HUDEP-2 (cell line): ENCODE data around the gene DDX51.

ENCODE experiments used
- DNase-seq, 76 experiments: peaks; one replicate each; lab custom pipeline; 2025; ENCODE audit not compliant: unreplicated experiment in 76 of 76; lab: John Stamatoyannopoulos, UW

DDX51 gene

DNA sequence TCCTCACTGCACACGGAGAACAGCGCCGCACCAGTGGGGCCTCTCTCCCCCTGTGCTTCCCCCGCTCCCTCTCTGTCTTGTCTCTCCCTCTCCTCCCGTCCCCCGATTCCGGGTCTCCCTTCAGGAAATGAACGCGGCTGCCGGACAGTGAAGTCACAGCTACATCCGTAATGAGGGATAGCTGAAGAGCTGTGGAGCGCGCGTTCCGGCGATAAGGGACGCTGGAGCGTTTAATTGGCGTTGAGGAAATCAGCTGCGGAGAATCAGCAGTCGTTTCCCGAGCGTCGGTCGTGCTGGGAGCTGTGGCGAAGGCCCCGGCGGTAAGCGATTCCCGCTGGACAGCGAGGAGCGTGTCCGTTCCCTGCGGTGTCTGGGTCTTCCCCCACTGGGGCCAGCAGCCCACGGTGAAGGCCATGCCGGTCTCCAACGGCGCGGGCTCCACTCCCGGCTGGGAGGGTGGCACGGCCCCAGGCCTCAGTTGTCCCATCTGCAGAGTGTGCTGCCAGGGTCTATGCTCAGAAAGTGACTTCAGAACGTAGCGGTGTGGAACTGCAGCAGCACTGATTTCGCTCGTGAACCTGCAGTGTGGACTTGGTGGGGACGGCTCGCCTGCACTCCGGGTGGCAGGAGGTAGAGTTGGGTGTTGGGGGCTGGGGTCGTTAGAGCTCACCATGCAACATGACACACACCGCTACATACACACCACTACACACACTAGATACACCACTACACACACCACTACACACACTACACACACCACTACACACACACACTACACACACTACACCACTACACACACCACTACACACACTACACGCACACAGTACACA is 11.0 kb upstream of the DDX51 start:
- no peak for DNase-seq

DNA sequence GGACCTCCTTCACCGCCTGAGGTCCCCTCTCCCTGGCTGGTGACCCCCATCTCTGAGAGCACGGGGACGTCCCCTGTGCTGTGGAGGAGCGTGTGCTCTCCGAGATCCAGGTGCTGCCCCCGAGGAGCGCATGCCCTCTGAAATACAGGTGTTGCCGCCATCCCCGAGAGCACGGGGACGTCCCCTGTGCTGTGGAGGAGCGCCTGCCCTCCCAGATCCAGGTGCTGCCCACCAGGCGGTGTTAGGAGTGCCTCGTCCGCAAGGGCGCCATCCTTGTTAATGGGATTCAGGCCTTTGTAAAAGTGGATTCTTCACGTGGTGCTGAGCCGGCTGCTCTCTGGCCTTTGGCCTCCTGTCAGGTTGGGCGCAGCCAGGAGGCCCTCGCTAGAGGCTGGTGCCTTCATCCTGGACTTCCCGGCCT is 10.2 kb upstream of the DDX51 start:
- DNase-seq = no peak

GRCh38 chr12:132153501-132154340 is 9.6 kb upstream of the DDX51 start:
- peak in 58 of 76 experiments; percentile 3 to 66 (median 34) for DNase-seq

DNA sequence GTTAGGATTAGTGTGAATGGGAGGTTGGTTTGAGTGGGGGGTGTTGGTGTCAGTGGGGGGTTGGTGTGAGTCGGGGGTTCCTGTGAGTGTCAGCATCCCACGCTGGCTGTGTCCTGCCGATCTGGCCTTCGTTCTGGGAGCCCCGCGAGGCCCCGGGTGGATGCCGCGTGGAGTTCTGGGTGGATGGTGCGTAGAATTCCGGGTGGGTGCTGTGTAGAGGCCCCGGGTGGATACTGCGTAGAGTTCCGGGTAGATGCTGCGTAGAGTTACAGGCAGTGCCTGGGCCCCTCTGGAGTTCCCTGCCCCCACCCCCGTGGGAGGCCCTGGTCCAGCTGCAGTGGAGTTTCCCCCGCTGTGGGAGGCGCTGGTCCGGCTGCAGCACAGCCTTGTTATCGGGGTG is 8.8 kb upstream of the DDX51 start:
- DNase-seq = no peak

DNA sequence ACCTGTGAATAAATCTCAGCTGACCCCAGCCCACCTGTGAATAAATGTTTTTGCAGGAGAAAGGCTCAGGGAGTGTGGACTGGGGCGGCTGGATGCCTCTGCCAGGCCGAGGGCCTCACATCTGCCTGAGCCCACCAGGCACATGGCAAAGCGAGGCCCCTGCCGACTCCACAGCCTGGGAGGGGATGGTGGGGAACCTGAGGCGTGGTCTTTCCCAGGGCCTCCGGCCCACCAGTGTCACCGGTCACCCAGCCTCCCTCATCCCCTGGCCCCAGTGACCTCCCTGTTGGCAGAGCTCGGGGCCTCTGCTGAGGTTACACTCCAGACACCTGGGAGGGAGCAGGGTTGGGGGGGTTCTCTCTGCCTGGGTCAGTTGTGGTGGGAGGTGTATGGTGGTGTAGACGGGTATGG is 8.3 kb upstream of the DDX51 start:
- no peak for DNase-seq

GRCh38 chr12:132151766-132152410 is 7.8 kb upstream of the DDX51 start:
- DNase-seq = no peak

- DNase-seq = no peak
Observed at GRCh38 chr12:132151145-132151765, 7.1 kb upstream of the DDX51 start.

GRCh38 chr12:132150780-132151144 is 6.6 kb upstream of the DDX51 start:
- no peak for DNase-seq

DNA sequence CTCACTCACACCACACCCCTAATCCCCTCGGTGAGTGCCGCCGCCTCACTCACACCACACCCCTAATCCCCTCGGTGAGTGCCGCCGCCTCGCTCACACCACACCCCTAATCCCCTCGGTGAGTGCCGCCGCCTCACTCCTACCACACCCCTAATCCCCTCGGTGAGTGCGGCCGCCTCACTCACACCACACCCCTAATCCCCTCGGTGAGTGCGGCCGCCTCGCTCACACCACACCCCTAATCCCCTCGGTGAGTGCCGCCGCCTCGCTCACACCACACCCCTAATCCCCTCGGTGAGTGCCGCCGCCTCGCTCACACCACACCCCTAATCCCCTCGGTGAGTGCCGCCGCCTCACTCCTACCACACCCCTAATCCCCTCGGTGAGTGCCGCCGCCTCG is 5.4 kb upstream of the DDX51 start:
- peak in 3 of 76 experiments; percentile 6 to 10 (median 7) for DNase-seq

DNA sequence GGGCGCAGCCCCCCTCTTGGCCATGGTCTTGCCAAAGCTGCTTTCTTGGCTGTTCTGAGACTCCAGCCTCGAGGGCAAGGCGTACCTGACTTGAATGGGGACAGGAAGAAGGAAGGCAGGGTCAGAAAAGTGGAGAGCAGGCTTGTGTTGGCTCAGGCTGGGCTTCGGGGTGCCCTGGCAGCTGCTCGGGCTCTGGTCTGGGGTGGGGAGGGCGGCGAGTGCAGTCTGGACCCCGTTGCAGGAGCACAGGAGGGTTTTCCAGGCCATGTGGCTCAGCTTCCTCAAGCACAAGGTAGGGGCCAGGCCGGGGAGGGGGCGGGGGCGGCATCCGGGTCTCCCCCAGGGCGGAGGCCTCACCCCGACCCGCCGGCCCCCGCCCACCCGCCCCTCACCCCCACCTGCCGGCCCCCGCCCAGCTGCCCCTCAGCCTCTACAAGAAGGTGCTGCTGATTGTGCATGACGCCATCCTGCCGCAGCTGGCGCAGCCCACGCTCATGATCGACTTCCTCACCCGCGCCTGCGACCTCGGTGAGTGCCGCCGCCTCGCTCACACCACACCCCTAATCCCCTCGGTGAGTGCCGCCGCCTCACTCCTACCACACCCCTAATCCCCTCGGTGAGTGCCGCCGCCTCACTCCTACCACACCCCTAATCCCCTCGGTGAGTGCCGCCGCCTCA is 4.4 kb upstream of the DDX51 start:
- no peak for DNase-seq

DNA sequence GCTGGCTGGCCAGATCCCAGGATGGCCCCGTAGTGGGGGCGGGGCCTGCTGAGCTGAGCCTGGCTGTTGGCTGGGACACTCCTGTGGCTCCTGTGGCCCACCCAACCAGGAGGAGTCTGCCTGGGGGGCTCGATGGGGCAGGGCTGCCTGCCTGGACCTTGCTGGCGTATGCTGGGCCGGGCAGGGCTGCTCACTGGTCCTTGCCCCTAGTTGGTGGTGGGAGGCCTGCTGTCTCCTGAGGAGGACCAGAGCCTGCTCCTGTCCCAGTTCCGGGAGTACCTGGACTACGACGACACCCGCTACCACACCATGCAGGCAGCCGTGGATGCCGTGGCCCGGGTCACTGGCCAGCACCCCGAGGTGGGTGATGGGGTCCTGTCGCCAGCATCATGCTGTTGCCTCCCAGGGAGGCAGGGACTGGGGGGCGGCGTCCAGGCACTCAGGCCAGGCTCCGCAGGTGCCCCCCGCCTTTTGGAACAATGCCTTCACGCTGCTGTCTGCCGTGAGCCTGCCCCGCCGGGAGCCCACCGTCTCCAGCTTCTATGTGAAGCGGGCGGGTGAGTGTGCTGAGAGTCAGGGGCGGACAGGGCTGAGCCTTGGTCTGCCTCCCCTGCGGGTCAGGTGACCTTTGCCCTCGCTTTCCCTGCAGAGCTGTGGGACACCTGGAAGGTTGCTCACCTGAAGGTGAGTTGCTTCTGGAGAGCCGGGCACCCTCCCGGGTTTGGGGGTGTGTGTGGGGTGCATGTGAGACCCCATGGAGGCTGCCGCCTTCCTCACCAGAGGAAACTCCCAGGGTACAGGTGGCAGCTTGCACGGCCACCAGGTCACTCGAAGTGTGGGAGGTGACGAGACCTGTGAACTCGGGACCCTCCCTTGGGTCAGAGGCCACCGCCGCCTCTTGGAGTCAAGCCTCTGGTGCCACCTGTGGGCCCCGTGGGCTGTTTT is 3.6 kb upstream of the DDX51 start:
- no peak for DNase-seq

DNA sequence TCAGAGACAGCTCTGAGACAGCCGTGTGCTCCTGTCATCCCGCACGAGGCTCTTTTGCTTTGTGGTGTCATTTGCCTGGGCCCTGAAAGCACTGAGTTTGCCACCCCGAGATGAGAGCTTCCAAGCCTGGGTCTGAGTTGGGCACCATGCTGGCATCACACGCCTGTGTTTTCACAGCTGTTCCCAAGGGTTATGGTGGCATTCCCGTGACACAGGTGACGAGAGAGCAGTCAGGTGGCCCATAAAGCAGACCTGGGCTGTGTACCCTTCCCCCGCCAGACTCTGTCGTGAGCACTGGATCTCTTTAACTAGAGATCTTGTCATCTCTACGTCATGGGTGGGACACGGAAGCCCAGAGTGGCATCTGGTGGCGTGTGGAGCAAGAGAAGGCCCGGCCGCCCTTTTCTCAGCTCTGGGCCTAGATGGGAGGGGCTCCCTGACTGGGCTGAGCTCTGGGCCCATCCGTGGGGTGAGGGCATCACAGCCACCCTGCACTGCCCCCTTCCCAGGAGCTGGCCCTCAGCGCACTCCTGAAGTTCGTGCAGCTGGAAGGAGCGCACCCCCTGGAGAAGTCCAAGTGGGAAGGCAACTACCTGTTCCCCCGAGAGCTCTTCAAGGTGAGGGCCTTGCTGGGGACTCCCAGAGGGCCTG is 2.8 kb upstream of the DDX51 start:
- DNase-seq = no peak

DNA sequence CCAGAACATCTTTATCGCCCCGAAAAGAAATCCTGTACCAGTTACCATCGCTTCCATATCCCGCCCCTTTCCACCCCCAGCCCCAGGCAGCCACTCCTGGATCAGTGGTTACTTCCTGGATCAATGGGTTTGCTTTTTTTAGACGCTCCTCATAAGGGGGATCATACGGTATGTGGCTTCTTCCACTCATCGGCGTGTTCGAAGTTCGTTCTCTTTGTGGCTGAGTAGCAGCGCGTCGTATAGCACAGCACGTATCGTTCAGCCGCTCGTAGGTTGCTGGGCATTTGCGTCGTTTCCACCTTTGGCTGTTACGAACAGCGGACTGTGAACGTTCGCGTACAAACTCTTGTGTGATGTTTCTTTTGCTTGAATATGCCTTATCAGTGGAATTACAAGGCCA is 2.0 kb upstream of the DDX51 start:
- no peak for DNase-seq

DNA sequence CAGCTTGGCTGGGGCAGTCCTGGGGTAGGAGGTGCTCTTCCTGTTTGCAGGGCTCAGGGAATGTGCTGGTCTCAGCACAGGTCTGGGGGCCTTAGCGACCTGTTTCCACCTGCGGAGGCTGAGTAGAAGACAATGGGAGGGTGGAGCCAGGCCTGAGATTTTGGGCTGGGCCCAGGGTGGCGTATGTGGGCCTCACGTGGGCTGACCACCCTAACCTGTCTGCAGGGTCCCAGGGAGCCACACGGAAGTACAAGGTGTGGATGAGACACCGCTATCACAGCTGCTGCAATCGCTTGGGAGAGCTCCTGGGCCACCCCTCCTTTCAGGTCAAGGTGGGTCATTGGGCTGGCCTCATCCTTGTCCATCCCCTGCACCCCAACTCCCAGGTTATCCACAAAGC is 1.2 kb upstream of the DDX51 start:
- no peak for DNase-seq

- no peak for DNase-seq
Observed at GRCh38 chr12:132144810-132145168, 670 bp upstream of the DDX51 start.

DNA sequence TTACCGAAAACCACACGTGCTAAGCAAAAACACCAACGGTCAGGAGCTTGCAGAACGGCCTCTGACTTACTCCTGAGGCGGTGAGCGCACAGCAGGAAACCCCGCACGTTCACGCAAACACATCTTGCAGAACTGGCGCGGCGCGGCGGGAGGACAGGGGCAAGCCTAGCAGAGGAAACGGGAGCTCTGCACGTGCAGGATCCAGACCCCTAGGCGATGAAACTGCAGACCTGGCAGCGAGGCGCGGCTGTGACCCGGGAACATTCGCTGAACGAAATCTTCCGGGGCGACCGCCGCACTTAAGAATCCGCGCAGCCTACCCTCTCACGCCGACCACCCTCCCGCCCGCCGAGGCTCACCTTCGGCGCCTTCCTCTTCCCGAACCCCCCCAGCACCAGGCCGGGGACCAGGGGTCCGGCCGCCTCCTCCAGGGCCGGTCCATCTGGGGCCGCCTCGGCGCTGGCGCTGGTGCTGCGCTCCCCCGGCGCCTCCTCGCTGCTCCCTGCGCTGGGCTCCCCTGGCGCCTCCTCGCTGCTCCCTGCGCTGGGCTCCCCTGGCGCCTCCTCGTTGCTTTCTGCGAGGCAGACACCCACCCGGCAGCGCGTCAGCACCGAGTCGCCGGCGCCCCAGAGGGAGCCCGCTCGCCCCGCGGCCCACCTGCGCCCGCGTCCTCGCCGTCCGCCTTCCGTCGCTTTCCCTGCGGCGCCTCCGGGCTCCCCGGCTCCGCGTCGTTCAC is 615 bp downstream of the DDX51 start:
- DNase-seq = peak in 1 of 76 experiments; percentile 3

GRCh38 chr12:132142679-132143335 is 1.3 kb downstream of the DDX51 start:
- DNase-seq = no peak
